RWPE2 (cell line): ENCODE measurements around the gene VPS8.

Source experiments
- ATAC-seq: fragments of 200-7000 bp; cut with Tn5 transposase; 3 replicates; pipeline ENCODE4 v1.9.1; 2021; ENCODE audit warnings: low read depth
- DNase-seq: peaks from one replicate; pipeline ENCODE4 v3.0.0-alpha.2; 2020; ENCODE audit warnings: low spot score
- H3K27ac ChIP-seq: fragments of 450-650 bp; 2 replicates; pipeline ENCODE4 v1.5.1; 2017; ENCODE audit warnings: mild to moderate bottlenecking; ENCODE audit not compliant: poor library complexity, severe bottlenecking
- H3K27me3 ChIP-seq: fragments of 250-450 bp; sonication (Bioruptor Pico); 2 replicates; pipeline ENCODE4 v1.5.1; 2021; ENCODE audit warnings: mild to moderate bottlenecking, moderate library complexity; ENCODE audit not compliant: insufficient read depth, poor library complexity, severe bottlenecking
- H3K36me3 ChIP-seq: fragments of 250-450 bp; sonication (Bioruptor Pico); 2 replicates; pipeline ENCODE4 v1.5.1; 2020; ENCODE audit warnings: low read depth, mild to moderate bottlenecking, moderate library complexity
- H3K4me1 ChIP-seq: fragments of 250-450 bp; sonication (Bioruptor Pico); 2 replicates; pipeline ENCODE4 v1.5.1; 2021; ENCODE audit warnings: mild to moderate bottlenecking, moderate library complexity; ENCODE audit not compliant: insufficient read depth, poor library complexity, severe bottlenecking
- H3K4me3 ChIP-seq: fragments of 250-450 bp; sonication (Bioruptor Pico); 2 replicates; pipeline ENCODE4 v1.5.1; 2021; ENCODE audit warnings: mild to moderate bottlenecking, moderate library complexity; ENCODE audit not compliant: severe bottlenecking
- H3K9me3 ChIP-seq: fragments of 250-450 bp; sonication (Bioruptor Pico); 2 replicates; pipeline ENCODE4 v1.5.1; 2021; ENCODE audit warnings: mild to moderate bottlenecking, moderate library complexity; ENCODE audit not compliant: severe bottlenecking
- CTCF ChIP-seq: fragments of 450-650 bp; IDR thresholded peaks from one replicate; pipeline ENCODE4 v1.5.1; 2017; ENCODE audit warnings: mild to moderate bottlenecking, moderate library complexity; ENCODE audit not compliant: poor library complexity, severe bottlenecking

Gene VPS8

GRCh38 chr3:184884359-184885017 is 72.5 kb downstream of the VPS8 start:
- TF ChIP-seq CTCF = no peak
- no peak for DNase-seq
- Histone ChIP-seq H3K9me3 (no peaks in the 10 kb centered on the region), H3K36me3 (0 out of 2 replicates have a peak, but pooled peaks cover 5% of the 10 kb centered on the region), H3K27ac (no peak overlapping the region), H3K4me3 (no peak overlapping the region), H3K4me1 (no peaks in the 10 kb centered on the region), H3K27me3 (no peaks in the 10 kb centered on the region)
- ATAC-seq = no peak

- no peak for TF ChIP-seq CTCF
- Histone ChIP-seq H3K27me3 (no peaks in the 10 kb centered on the region), H3K4me1 (no peaks in the 10 kb centered on the region), H3K9me3 (no peaks in the 10 kb centered on the region), H3K27ac (no peak overlapping the region), H3K36me3 (0 out of 2 replicates have a peak, but pooled peaks cover 5% of the 10 kb centered on the region), H3K4me3 (no peak overlapping the region)
- DNase-seq = no peak
- no peak for ATAC-seq
Observed at GRCh38 chr3:184885112-184885511, 73.1 kb downstream of the VPS8 start.

GRCh38 chr3:184887574-184887973 is 75.6 kb downstream of the VPS8 start:
- Histone ChIP-seq H3K36me3 (peaks cover 8% of the 10 kb centered on the region; the same call in 1 of the 2 replicates), H3K4me1 (no peaks in the 10 kb centered on the region)
- no peak for ATAC-seq

GRCh38 chr3:184889312-184889904 is 77.4 kb downstream of the VPS8 start:
- H3K27me3 ChIP-seq = no peaks in the 10 kb centered on the region
- H3K27ac ChIP-seq = no peak overlapping the region

More at GRCh38 chr3:184887574-184887973, 75.6 kb downstream of the VPS8 start:
- no peaks in the 10 kb centered on the region for H3K27me3 ChIP-seq
- DNase-seq = no peak
- no peak overlapping the region for H3K27ac ChIP-seq
- no peak overlapping the region for H3K4me3 ChIP-seq
- no peak for TF ChIP-seq CTCF
- H3K9me3 ChIP-seq = no peaks in the 10 kb centered on the region

More at GRCh38 chr3:184889312-184889904, 77.4 kb downstream of the VPS8 start:
- Histone ChIP-seq H3K4me1 (no peaks in the 10 kb centered on the region), H3K4me3 (no peak overlapping the region), H3K9me3 (no peaks in the 10 kb centered on the region), H3K36me3 (peaks cover 8% of the 10 kb centered on the region; the same call in 1 of the 2 replicates)
- no peak for TF ChIP-seq CTCF
- DNase-seq (no peak), ATAC-seq (no peak)
